Hepatocyte (in vitro differentiated cells): Measurements from ENCODE around the gene IL27RA.

Experiments used
- EZH2 ChIP-seq: fragments of 200-600 bp; sonication (generic); IDR thresholded peaks from 2 replicates; pipeline ENCODE4 v1.6.1; 2016; ENCODE audit warnings: antibody characterized with exemption, mild to moderate bottlenecking, borderline replicate concordance
- EZH2phosphoT487 ChIP-seq: fragments of 200-600 bp; sonication (generic); IDR thresholded peaks from one replicate; pipeline ENCODE4 v1.6.1; 2018; ENCODE audit warnings: antibody characterized with exemption, mild to moderate bottlenecking, low read depth, moderate library complexity; ENCODE audit not compliant: unreplicated experiment, severe bottlenecking
- TF ChIP-seq, protein P1 (sequence below): fragments of 200-600 bp; sonication (generic); IDR thresholded peaks from 2 replicates; pipeline ENCODE4 v1.5.1; 2016; ENCODE audit warnings: antibody characterized with exemption, mild to moderate bottlenecking; ENCODE audit not compliant: poor library complexity

DNA sequence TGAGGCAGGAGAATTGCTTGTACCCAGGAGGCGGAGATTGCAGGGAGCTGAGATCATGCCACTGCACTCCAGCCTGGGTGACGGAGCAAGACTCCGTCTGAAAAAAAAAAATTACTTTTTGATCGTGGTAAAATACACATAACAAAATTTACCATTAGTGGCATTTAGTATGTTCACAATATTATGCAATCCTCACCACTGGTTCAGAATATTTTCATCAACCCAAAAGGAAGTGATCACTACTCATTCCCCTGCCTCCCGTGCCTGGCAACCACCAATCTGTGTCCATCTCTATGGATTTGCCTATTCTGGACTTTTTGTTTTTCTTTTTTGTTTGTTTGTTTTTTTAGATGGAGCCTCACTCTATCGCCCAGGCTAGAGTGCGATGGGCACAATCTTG lies 31.5 kb downstream of the IL27RA start:
- TF ChIP-seq, protein P1, sequence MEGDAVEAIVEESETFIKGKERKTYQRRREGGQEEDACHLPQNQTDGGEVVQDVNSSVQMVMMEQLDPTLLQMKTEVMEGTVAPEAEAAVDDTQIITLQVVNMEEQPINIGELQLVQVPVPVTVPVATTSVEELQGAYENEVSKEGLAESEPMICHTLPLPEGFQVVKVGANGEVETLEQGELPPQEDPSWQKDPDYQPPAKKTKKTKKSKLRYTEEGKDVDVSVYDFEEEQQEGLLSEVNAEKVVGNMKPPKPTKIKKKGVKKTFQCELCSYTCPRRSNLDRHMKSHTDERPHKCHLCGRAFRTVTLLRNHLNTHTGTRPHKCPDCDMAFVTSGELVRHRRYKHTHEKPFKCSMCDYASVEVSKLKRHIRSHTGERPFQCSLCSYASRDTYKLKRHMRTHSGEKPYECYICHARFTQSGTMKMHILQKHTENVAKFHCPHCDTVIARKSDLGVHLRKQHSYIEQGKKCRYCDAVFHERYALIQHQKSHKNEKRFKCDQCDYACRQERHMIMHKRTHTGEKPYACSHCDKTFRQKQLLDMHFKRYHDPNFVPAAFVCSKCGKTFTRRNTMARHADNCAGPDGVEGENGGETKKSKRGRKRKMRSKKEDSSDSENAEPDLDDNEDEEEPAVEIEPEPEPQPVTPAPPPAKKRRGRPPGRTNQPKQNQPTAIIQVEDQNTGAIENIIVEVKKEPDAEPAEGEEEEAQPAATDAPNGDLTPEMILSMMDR, result no peak
- TF ChIP-seq EZH2 (no peak), EZH2phosphoT487 (no peak)
